Esophagus muscularis mucosa (tissue), 4 donors: ENCODE data around the gene DR1. TPM values are rescaled to one million over a fixed set of nuclear protein-coding genes. Genes with fewer than 3 reads are reported as not detected.

ENCODE experiments used
- DNase-seq: peaks from one replicate; pipeline ENCODE4 v3.0.0-alpha.2; 2017; ENCODE audit errors: extremely low spot score
- H3K27ac ChIP-seq, 4 donors: fragments of 200-600 bp; sonication (generic); replicated peaks in 1 of 4; 1 replicate in 3 of 4; 2 replicates in 1 of 4; pipeline ENCODE4 v1.5.1; 2016 to 2019; ENCODE audit warnings: mild to moderate bottlenecking in 1 of 4
- H3K27me3 ChIP-seq, 4 donors: fragments of 200-600 bp; sonication (generic); one replicate each; pipeline versions ENCODE4 v1.5.1 to v1.6.0; 2016 to 2019
- H3K36me3 ChIP-seq, 4 donors: fragments of 200-600 bp; sonication (generic); one replicate each; pipeline ENCODE4 v1.5.1; 2016 to 2019
- H3K4me1 ChIP-seq, 4 donors: fragments of 200-600 bp; sonication (generic); one replicate each; pipeline ENCODE4 v1.5.1; 2016 to 2019
- H3K4me3 ChIP-seq, 4 donors: fragments of 200-600 bp; sonication (generic); 1 replicate in 2 of 4; 2 replicates in 2 of 4; pipeline ENCODE4 v1.5.1; 2016 to 2019; ENCODE audit warnings: mild to moderate bottlenecking in 4 of 4, moderate library complexity in 1 of 4
- H3K9me3 ChIP-seq, 4 donors: fragments of 200-600 bp; sonication (generic); 1 replicate in 3 of 4; 2 replicates in 1 of 4; pipeline ENCODE4 v1.5.1; 2016 to 2019
- CTCF ChIP-seq, 3 experiments: fragments of 200-600 bp in 2 of 3; fragments of 450-650 bp in 1 of 3; sonication (generic) in 2 of 3; IDR thresholded peaks; one replicate each; pipeline ENCODE4 v1.5.1; 2017 to 2019; ENCODE audit warnings: antibody characterized with exemption in 3 of 3, mild to moderate bottlenecking in 2 of 3, moderate library complexity in 1 of 3
- EP300 ChIP-seq: sonication (generic); formaldehyde crosslinking; IDR thresholded peaks from one replicate; pipeline ENCODE4 v1.6.1; 2017; ENCODE audit warnings: antibody characterized with exemption
- POLR2A ChIP-seq: fragments of 450-650 bp; IDR thresholded peaks from one replicate; pipeline ENCODE4 v1.6.1; 2017; ENCODE audit warnings: antibody characterized with exemption, moderate library complexity, mild to moderate bottlenecking, low read depth
- POLR2AphosphoS5 ChIP-seq, 2 donors: sonication (generic); formaldehyde crosslinking; IDR thresholded peaks; one replicate each; pipeline ENCODE4 v1.6.1; 2017; ENCODE audit warnings: antibody characterized with exemption in 2 of 2
- WGBS: methylation state at CpG from one replicate; pipeline ENCODE4 v1.1.5; 2018; 5-methylcytosine and 5-hydroxymethylcytosine counted together
- intact Hi-C: fragments of 100-400 bp; cut with DNase I; formaldehyde crosslinking; loops from one replicate; pipeline ENCODE4 v1.15.1; 2023
- total RNA-seq, 4 donors: library from RNA; depleted of rRNA; stranded (reverse); fragments of >200 nt; gene quantifications; one replicate each; pipeline versions ENCODE4 v1.1.0 to v1.2.1, GENCODE V29; 2016

DR1 gene
- total RNA-seq, 4 donors from 2014 or later, result 20.3 to 32.5 (median 27.5) TPM

- 72% methylated on average over 5 of the region's 5 CpGs for WGBS
- Histone ChIP-seq H3K4me3 (no peak overlapping the region), H3K27me3 (no peaks in the 10 kb centered on the region), H3K4me1 (peaks cover 0 to 7% (median 0%) of the 10 kb centered on the region in 4 donors), H3K27ac (no peak overlapping the region), H3K36me3 (peaks cover 6 to 25% (median 15%) of the 10 kb centered on the region in 4 donors), H3K9me3 (no peaks in the 10 kb centered on the region)
- no peak for DNase-seq
- intact Hi-C loops, result no loop called here
- TF ChIP-seq CTCF (IDR thresholded peaks at IDR 0.05) (no peak), POLR2A (no peak), EP300 (no peak), POLR2AphosphoS5 (IDR thresholded peaks at IDR 0.05) (no peak)
Measured at GRCh38 chr1:93338387-93339146, 7.1 kb upstream of the DR1 start.

GRCh38 chr1:93339171-93339697 lies 6.5 kb upstream of the DR1 start:
- intact Hi-C loops, result no loop called here
- Histone ChIP-seq H3K4me1 (peaks cover 0 to 7% (median under 1%) of the 10 kb centered on the region in 4 donors), H3K9me3 (no peaks in the 10 kb centered on the region), H3K36me3 (peaks cover 6 to 25% (median 15%) of the 10 kb centered on the region in 4 donors), H3K27ac (no peak overlapping the region), H3K4me3 (no peak overlapping the region), H3K27me3 (no peaks in the 10 kb centered on the region)
- DNase-seq, result no peak
- TF ChIP-seq POLR2AphosphoS5 (IDR thresholded peaks at IDR 0.05) (no peak), EP300 (no peak), POLR2A (no peak), CTCF (IDR thresholded peaks at IDR 0.05) (no peak)
- 45% methylated on average over 2 of the region's 3 CpGs for WGBS

GRCh38 chr1:93340090-93340489 lies 5.6 kb upstream of the DR1 start:
- intact Hi-C loops, result loop anchor here (10.0 kb wide), 1 partner anchor 155 kb away; the partner anchor contains the start of genes CCDC18 and TMED5
- TF ChIP-seq POLR2A, result no peak
- no peak for TF ChIP-seq CTCF (IDR thresholded peaks at IDR 0.05)
- no peak for TF ChIP-seq POLR2AphosphoS5 (IDR thresholded peaks at IDR 0.05)
- no peak for TF ChIP-seq EP300
- DNase-seq, result no peak
- peaks cover 0 to 10% (median 6%) of the 10 kb centered on the region in 4 donors for H3K4me1 ChIP-seq
- no peaks in the 10 kb centered on the region for H3K27me3 ChIP-seq
- no peak overlapping the region for H3K4me3 ChIP-seq
- no peak overlapping the region for H3K27ac ChIP-seq
- peaks cover 6 to 25% (median 15%) of the 10 kb centered on the region in 4 donors for H3K36me3 ChIP-seq
- no peaks in the 10 kb centered on the region for H3K9me3 ChIP-seq

GRCh38 chr1:93344484-93344883 lies 1.2 kb upstream of the DR1 start:
- TF ChIP-seq CTCF (IDR thresholded peaks at IDR 0.05) (no peak), POLR2A (no peak), EP300 (no peak), POLR2AphosphoS5 (IDR thresholded peaks at IDR 0.05) (no peak)
- DNase-seq, result no peak
- H3K27me3 ChIP-seq, result no peaks in the 10 kb centered on the region
- no peaks in the 10 kb centered on the region for H3K9me3 ChIP-seq
- 94% methylated on average over 6 of the region's 6 CpGs for WGBS
- no peak overlapping the region for H3K27ac ChIP-seq
- peaks cover 15 to 31% (median 24%) of the 10 kb centered on the region in 4 donors for H3K4me1 ChIP-seq
- H3K36me3 ChIP-seq, result peaks cover 0 to under 1% (median under 1%) of the 10 kb centered on the region in 4 donors
- intact Hi-C loops, result loop anchor here (10.0 kb wide), 1 partner anchor 160 kb away; the partner anchor contains the start of genes CCDC18 and TMED5
- no peak overlapping the region for H3K4me3 ChIP-seq
